SK-N-SH (cell line): Measurements from ENCODE around the gene COA6. TPM values are rescaled to one million over a fixed set of nuclear protein-coding genes. Genes with fewer than 3 reads are reported as not detected.

ENCODE experiments used
- CTCF ChIA-PET: fragments of 300-600, 350-600 bp; formaldehyde crosslinking; extraction: SDS; loops from one replicate; lab custom pipeline; 2021; lab: Yijun Ruan, JAX
- POLR2A ChIA-PET: fragments of 350-600 bp; sonication (Branson Sonifier 250); formaldehyde crosslinking; extraction: SDS; loops from one replicate; lab custom pipeline; 2020; ENCODE audit warnings: antibody characterized with exemption, inconsistent platforms; lab: Yijun Ruan, JAX
- DNase-seq: peaks from one replicate; pipeline ENCODE4 v3.0.0; 2012
- H2AFZ ChIP-seq: fragments of 200-600 bp; sonication (generic); 2 replicates; pipeline ENCODE4 v1.8.1; 2016; ENCODE audit warnings: antibody characterized with exemption, mild to moderate bottlenecking, low read depth
- H3F3A ChIP-seq: fragments of 200-600 bp; sonication (generic); replicated peaks from 2 replicates; pipeline ENCODE3; 2016; ENCODE audit warnings: antibody characterized with exemption, mild to moderate bottlenecking; ENCODE audit not compliant: insufficient read depth
- H3K27ac ChIP-seq, 2 experiments: fragments of 200-500 bp in 1 of 2; fragments of 200-600 bp in 1 of 2; sonication (Bioruptor generic) in 1 of 2; sonication (generic), shearing (Covaris generic) in 1 of 2; 2 replicates each; pipeline versions ENCODE4 v1.5.1 to v1.6.1; 2014 to 2016; ENCODE audit warnings: low read depth in 2 of 2, inconsistent platforms in 1 of 2, low read length in 1 of 2, mild to moderate bottlenecking in 1 of 2, mixed read lengths in 1 of 2
- H3K27me3 ChIP-seq: fragments of 200-600 bp; sonication (generic), shearing (Covaris generic); 2 replicates; pipeline ENCODE4 v1.6.1; 2016; ENCODE audit warnings: mixed run types; ENCODE audit not compliant: insufficient read depth
- H3K36me3 ChIP-seq, 2 experiments: fragments of 200-500 bp in 1 of 2; fragments of 200-600 bp in 1 of 2; sonication (Bioruptor generic) in 1 of 2; sonication (generic) in 1 of 2; replicated peaks in 1 of 2; 2 replicates each; pipeline versions ENCODE3 to v1.5.1; 2014 to 2016; ENCODE audit warnings: low read length in 1 of 2, mild to moderate bottlenecking in 1 of 2; ENCODE audit not compliant: insufficient read depth in 2 of 2, control insufficient read depth in 1 of 2
- H3K4me1 ChIP-seq, 2 experiments: fragments of 200-500 bp in 1 of 2; fragments of 200-600 bp in 1 of 2; sonication (Bioruptor generic) in 1 of 2; sonication (generic), shearing (Covaris generic) in 1 of 2; 2 replicates each; pipeline versions ENCODE4 v1.5.1 to v1.6.1; 2014 to 2016; ENCODE audit warnings: low read depth in 1 of 2, low read length in 1 of 2, mixed run types in 1 of 2; ENCODE audit not compliant: insufficient read depth in 2 of 2, control insufficient read depth in 1 of 2
- H3K4me2 ChIP-seq: fragments of 200-600 bp; sonication (generic), shearing (Covaris generic); 2 replicates; pipeline ENCODE4 v1.6.1; 2017; ENCODE audit warnings: mixed run types
- H3K4me3 ChIP-seq, 2 experiments: fragments of 200-500 bp in 1 of 2; fragments of 200-600 bp in 1 of 2; sonication (Bioruptor generic) in 1 of 2; sonication (generic), shearing (Covaris generic) in 1 of 2; 2 replicates each; pipeline versions ENCODE4 v1.5.1 to v1.8.1; 2014 to 2016; ENCODE audit warnings: low read depth in 2 of 2, inconsistent platforms in 1 of 2, low read length in 1 of 2, mild to moderate bottlenecking in 1 of 2, mixed read lengths in 1 of 2, moderate library complexity in 1 of 2
- H3K79me2 ChIP-seq: fragments of 200-600 bp; sonication (generic); 2 replicates; pipeline ENCODE4 v1.8.1; 2017; ENCODE audit warnings: mild to moderate bottlenecking; ENCODE audit not compliant: insufficient read depth
- H3K9ac ChIP-seq: fragments of 200-600 bp; sonication (generic); 2 replicates; pipeline ENCODE4 v1.6.1; 2017; ENCODE audit warnings: mixed run types
- H3K9me2 ChIP-seq: fragments of 200-600 bp; sonication (generic); 2 replicates; pipeline ENCODE4 v1.6.1; 2017; ENCODE audit warnings: mixed run types
- H3K9me3 ChIP-seq: fragments of 200-600 bp; sonication (generic); 2 replicates; pipeline ENCODE4 v1.6.1; 2017; ENCODE audit warnings: mixed run types, mild to moderate bottlenecking, moderate library complexity
- H4K20me1 ChIP-seq: fragments of 200-600 bp; sonication (generic); 2 replicates; pipeline ENCODE4 v1.6.1; 2017; ENCODE audit warnings: mild to moderate bottlenecking, mixed run types; ENCODE audit not compliant: insufficient read depth
- MXI1 ChIP-seq: IDR thresholded peaks from 2 replicates; pipeline ENCODE4 v1.6.1; 2012; ENCODE audit warnings: mild to moderate bottlenecking, low read depth, low read length, improper control_type of control experiment
- NRF1 ChIP-seq: IDR thresholded peaks from 2 replicates; pipeline ENCODE4 v1.6.1; 2012; ENCODE audit warnings: low read depth, mild to moderate bottlenecking, low read length
- TEAD4 ChIP-seq: IDR thresholded peaks from 2 replicates; pipeline ENCODE4 v1.4.0; 2012; ENCODE audit warnings: mild to moderate bottlenecking, borderline replicate concordance; ENCODE audit not compliant: insufficient read depth
- ZBTB33 ChIP-seq: IDR thresholded peaks from 2 replicates; pipeline ENCODE4 v1.4.0; 2012; ENCODE audit warnings: low read depth, borderline replicate concordance
- WGBS: methylation state at CpG from one replicate; pipeline ENCODE4 v1.1.6; 2017; ENCODE audit warnings: low lambda C conversion rate; 5-methylcytosine and 5-hydroxymethylcytosine counted together
- polyA plus RNA-seq, 3 experiments: library from polyadenylated mRNA; depleted of rRNA; stranded (reverse); fragments of >200 nt; gene quantifications; 2 replicates each; pipeline ENCODE4 v1.2.3, GENCODE V29; 2012
- TF ChIP-seq, protein P1 (sequence below): fragments of 200-600 bp; sonication (generic); IDR thresholded peaks from 2 replicates; pipeline ENCODE4 v1.6.1; 2017; ENCODE audit warnings: antibody characterized with exemption, mild to moderate bottlenecking, moderate library complexity
- TF ChIP-seq, protein P2 (sequence below): IDR thresholded peaks from 2 replicates; pipeline ENCODE4 v1.4.0; 2012; ENCODE audit warnings: low read depth
- TF ChIP-seq, protein P3 (sequence below): fragments of 150-350 bp; IDR thresholded peaks from 2 replicates; pipeline ENCODE4 v1.6.1; 2016; ENCODE audit warnings: mild to moderate bottlenecking, low read depth, low read length

COA6 gene
- polyA plus RNA-seq, 1 of the 3 experiments (the other 2 are of a cell fraction) = 42.2 TPM

- POLR2A ChIA-PET = no interaction called here
Measured at GRCh38 chr1:234427950-234428646, 54.8 kb downstream of the COA6 start.

More at GRCh38 chr1:234427950-234428646, 54.8 kb downstream of the COA6 start:
- CTCF ChIA-PET = interaction anchor here (1.2 kb wide), 1 partner anchor 9 kb away, joined by 3 read pairs; no protein-coding TSS in a partner anchor
- H3K79me2 ChIP-seq = no peaks in the 10 kb centered on the region
- peaks cover 48 to 56% of the 10 kb centered on the region in 2 experiments for H3K36me3 ChIP-seq
- H3K4me1 ChIP-seq = no peaks in the 10 kb centered on the region
- no peak overlapping the region for H3K27ac ChIP-seq
- TF ChIP-seq, protein P1, sequence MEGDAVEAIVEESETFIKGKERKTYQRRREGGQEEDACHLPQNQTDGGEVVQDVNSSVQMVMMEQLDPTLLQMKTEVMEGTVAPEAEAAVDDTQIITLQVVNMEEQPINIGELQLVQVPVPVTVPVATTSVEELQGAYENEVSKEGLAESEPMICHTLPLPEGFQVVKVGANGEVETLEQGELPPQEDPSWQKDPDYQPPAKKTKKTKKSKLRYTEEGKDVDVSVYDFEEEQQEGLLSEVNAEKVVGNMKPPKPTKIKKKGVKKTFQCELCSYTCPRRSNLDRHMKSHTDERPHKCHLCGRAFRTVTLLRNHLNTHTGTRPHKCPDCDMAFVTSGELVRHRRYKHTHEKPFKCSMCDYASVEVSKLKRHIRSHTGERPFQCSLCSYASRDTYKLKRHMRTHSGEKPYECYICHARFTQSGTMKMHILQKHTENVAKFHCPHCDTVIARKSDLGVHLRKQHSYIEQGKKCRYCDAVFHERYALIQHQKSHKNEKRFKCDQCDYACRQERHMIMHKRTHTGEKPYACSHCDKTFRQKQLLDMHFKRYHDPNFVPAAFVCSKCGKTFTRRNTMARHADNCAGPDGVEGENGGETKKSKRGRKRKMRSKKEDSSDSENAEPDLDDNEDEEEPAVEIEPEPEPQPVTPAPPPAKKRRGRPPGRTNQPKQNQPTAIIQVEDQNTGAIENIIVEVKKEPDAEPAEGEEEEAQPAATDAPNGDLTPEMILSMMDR = no peak
- TF ChIP-seq, protein P2, sequence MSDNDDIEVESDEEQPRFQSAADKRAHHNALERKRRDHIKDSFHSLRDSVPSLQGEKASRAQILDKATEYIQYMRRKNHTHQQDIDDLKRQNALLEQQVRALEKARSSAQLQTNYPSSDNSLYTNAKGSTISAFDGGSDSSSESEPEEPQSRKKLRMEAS = no peak
- TF ChIP-seq, protein P3, sequence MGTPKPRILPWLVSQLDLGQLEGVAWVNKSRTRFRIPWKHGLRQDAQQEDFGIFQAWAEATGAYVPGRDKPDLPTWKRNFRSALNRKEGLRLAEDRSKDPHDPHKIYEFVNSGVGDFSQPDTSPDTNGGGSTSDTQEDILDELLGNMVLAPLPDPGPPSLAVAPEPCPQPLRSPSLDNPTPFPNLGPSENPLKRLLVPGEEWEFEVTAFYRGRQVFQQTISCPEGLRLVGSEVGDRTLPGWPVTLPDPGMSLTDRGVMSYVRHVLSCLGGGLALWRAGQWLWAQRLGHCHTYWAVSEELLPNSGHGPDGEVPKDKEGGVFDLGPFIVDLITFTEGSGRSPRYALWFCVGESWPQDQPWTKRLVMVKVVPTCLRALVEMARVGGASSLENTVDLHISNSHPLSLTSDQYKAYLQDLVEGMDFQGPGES = no peak
- no peak for TF ChIP-seq MXI1
- TF ChIP-seq NRF1 = no peak
- no peak for TF ChIP-seq TEAD4
- TF ChIP-seq ZBTB33 = no peak
- no peaks in the 10 kb centered on the region for H3F3A ChIP-seq
- H2AFZ ChIP-seq = no peak overlapping the region
- DNase-seq = no peak
- 94% methylated on average over 8 of the region's 8 CpGs for WGBS
- no peak overlapping the region for H3K4me3 ChIP-seq
- no peaks in the 10 kb centered on the region for H4K20me1 ChIP-seq
- H3K9ac ChIP-seq = no peak overlapping the region
- H3K9me2 ChIP-seq = no peaks in the 10 kb centered on the region
- no peaks in the 10 kb centered on the region for H3K27me3 ChIP-seq
- H3K9me3 ChIP-seq = no peaks in the 10 kb centered on the region
- no peak overlapping the region for H3K4me2 ChIP-seq
